Iris pigment epithelial cell (primary cell): ENCODE data around the gene MRTFB.

Experiments
- DNase-seq: peaks from one replicate; pipeline ENCODE4 v3.0.0-alpha.2; 2011; ENCODE audit warnings: low read depth

MRTFB gene

GRCh38 chr16:14285513-14286367, 214.6 kb downstream of the MRTFB start:
- peak; percentile 93 for DNase-seq

DNA sequence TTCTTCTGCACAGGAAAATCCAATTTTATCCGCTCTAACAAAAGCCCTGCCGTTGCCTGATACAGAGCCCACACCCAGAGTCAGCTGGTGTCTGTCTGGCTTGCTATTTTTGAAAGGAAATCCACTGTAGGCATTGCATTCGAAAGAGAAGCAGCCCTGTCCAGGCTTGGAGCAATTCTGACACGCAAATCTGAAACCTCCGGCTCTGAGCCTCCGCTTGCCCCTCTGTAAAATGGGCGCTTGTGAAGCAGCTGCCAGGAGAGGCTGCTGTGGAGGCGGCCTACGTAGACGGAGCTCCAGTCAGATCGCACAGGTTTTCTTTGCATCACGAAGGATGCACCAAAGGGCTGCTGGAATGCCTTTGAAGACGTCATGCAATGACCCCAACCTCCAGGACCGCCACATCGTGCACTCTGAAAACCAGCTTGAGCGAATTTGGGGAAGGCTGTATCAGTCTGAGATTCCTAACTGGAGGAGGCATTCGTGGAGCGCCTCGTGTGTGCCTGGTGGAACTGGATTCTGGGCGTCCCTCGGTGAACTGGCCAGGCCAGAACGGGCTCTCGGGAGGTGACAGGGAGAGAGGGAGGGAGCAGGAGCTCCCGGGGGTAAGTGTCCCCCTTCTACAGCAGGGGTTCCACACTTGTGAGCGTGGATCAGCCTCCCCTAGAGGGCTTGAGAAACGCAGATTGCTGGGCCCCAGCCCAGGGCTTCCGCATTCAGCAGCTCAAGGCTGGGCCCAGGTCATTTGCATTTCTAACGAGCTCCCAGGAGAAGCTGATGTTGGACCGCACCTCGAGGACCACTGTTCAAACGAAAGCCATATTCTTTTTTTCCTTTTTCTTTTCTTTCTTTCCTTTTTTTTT, 215.5 kb downstream of the MRTFB start:
- no peak for DNase-seq

- no peak for DNase-seq
These were observed 218.7 kb downstream of the MRTFB start for GRCh38 chr16:14289692-14290340.

- DNase-seq: no peak
These were observed 220.2 kb downstream of the MRTFB start for GRCh38 chr16:14291286-14291685.

DNA sequence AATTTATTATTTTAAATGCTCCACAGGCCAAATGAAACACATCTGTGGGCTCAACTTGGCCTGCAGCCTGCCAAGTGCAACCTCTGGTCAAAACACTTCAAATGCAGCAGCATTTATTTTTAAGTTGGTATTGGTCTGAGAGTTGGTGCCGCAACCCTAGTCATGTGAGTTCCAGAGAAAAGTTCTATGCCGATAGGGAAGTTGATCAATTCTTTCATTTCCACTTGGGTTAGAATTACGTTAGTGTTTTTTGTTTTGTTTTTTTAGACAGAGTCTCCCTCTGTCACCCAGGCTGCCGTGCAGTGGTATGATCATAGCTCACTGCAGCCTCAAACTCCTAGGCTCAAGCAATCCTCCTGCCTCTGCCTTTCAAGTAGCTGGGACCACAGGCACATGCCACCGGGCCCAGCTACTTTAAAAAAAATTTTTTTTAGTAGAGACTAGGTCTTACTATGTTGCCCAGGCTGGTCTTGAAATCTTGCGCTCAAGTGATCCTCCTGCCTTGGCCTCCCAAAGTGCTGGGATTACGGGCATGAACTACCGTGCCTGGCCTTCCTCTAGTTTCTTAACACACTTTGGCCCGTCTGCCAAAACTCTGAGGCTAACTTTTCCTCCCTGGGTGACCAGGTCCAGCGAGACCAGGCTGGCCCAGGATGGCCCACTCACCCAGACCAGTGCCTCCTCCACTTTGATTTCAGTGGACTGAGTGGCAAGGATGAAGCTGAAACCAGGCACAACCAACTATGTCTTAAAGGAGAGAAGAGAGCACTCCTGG, 221.1 kb downstream of the MRTFB start:
- no peak for DNase-seq

DNA sequence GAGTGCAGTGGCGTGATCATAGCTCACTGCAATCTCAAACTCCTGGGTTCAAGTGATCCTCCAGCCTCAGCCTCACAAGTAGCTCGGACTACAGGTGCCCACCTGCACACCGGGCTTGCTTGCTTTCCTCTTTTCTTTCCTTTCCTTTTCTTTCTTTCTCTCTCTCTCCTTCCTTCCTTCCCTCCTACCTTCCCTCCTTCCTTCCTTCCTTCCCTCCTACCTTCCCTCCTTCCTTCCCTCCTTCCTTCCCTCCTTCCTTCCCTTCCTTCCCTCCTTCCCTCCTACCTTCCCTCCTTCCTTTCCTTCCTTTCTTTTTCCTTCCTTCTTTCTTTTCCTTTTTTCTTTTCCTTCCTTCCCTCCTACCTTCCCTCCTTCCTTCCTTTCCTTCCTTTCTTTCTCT, 225.5 kb downstream of the MRTFB start:
- no peak for DNase-seq

- no peak for DNase-seq
These were observed 227.4 kb downstream of the MRTFB start for GRCh38 chr16:14298374-14299122.

DNA sequence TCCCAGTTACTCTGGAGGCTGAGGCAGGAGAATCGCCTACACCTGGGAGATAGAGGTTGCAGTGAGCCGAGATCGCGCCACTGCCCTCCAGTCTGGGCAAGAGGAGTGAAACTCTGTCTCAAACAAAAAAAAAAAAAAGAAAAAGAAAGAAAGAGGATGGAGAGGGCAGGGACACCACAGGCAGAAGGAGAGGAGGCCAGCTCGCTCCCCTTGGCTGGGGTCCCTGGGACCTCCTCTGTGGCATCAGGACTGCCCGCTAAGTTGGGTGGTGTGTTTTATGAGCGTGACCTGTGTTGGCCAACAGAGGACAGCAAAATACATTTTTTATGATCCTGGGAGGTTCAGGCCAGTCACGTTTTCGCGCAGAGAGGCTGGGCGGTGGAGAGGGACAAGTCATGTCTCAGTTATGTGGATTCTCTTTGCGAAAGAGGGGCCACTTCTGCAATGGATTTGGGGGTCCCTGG, 229.6 kb downstream of the MRTFB start:
- peak; percentile 89 for DNase-seq

DNA sequence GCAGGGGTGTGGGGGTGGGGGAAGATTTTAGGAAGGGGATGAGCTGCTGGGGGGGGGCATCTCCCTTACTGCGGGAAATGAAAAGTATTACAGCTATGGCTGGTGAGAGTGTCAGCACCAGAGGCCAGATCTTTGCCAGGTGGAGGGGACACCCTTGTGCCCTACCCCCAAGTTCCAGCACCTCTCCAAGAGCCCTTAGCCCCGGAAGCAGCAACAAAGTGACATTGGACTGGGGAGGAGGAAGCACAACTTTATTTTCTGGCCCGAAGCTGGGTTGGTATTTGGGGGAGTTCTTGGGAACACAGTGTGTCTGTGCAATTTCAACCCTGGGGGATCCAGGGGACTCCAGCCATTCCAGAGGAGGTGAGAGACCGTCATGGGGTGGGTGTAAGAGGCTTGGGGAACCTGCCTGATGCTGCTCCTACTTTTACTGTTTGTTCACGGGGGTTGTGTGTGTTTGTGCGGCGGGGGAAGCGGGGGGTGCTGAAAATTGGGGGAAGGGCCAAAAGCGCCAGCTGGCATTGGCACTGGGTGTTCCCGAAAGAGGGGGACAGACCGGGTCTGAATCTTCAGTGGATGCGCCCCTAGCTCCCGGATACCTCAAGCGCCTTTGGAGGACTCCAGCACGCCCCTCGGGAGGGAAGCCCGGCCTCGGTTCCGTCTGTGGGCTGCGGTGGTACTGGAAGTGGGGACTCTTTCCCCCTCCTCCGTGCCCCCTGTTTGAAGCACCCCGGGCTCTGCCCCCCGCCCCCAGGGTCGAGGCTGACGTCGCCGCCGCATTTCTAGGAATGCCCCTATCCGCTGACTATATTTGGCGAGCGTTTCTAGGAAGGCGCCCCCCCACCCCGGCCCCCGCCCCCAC, 230.3 kb downstream of the MRTFB start:
- DNase-seq: no peak

DNA sequence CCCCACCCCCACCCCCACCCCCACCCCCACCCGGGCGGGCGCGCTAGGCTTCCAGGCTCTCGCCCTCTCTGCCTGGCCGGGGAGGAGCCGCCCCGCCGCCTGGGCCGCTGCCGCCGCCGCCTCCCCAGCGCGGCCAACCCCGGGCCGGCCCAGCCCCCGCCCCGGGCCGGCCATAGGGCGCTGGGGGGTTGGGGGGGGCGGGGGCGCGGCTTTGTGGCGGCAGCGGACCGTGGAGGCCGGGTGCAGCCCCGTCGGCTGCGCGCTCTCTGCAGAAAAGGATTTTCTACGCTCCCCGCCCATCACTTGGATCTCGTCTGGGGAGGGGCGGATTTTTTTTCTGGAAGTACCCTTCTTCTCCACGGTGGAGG, 230.9 kb downstream of the MRTFB start:
- peak; percentile 72 for DNase-seq

DNA sequence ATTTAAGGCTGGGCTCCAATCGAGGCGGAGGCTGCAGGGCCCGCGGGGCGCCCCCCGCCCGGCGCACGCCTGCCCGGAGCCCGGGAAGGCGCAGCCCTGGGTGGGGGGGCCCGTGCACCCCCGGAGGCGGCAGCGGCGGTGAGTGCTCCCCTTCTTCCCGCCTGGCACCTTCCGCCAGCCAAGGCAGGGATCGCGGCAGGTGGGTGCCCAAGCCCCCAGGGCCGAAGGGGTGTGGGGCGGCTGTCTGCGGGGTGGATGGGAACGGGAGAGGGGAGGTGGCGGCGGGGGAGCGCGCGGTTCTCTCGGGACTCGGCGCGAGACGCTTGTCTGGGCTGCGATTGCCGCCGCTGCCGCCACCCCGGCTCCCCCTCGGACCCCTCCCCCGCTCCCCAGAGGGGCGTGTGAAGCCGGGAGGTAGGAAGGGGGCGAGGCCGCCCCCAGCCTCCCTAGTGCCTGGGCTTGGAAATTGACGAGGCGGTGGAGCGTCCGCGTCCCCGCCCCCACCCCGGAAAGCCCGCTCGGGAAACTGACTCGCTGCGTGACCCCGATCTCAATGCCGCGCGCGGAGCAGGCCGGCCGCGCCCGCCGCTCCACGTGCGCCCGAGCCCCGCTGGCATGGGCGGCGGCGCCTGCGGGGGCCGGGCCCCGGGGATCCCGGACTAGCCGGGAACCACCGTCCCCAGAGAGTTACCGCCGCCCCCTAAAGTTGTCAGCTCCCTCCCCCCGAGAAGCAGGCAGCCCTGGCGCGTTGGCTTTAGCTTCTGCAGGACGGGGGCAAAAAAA, 231.5 kb downstream of the MRTFB start:
- no peak for DNase-seq

DNA sequence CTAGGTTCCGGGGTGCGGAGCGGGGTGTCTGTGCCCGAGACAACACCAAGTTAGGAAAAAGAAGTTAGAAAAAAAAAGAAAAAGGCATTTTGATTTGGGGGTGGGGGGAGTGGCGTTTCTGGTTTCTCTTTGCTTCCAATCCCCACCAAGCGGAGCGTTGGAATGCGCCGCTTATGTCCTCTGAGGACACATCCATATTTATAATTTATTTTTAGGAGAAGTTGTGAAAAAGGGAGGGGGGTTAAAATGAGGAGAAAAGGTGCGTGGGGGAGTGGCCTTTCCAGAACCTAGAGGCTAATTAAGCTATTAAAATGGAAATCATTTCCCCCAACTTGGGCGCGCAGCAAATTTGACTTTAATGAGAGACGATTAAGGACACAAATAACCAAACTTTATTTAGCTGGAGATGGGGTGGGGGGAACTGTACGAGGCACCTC, 232.1 kb downstream of the MRTFB start:
- peak; percentile 35 for DNase-seq

DNA sequence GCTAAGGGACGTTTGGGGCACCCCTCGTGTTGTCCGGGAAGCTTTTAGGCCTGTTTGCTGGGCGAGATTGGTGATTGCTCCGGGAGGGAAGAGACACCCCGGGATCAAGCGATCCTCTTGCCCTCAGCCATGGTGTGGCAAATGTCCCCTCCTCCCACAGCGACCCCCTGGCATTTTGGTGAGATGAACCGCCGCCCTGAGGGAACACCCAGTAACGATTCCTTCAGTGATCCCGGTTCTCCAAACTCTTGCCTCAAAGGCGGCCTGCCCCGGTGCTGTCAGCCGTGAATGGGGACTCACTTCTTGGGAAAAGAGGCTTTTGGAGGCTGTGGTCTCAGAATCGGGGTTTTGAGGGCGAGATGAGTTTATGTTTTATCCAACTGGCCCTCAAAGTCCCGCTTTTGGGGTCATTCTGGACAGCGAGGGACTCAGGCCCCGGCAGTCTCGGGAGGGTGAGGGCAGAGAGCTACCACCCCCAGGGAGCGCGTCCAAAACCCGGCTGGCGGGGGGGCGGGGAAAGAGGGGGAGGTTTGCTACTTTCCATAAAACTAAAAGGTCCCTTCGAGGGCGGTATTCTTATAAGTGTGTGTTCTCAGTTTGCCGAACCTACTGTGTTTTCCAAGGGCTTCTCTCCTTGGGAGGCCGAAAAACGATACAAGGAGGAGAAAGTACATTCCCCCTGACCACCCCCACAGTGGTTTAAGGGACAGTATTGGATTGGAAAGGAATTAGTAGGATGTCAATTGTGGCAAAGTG, 232.7 kb downstream of the MRTFB start:
- DNase-seq: no peak

GRCh38 chr16:14304891-14305460, 233.9 kb downstream of the MRTFB start:
- DNase-seq: no peak

- no peak for DNase-seq
These were observed 235.5 kb downstream of the MRTFB start for GRCh38 chr16:14306485-14307058.

DNA sequence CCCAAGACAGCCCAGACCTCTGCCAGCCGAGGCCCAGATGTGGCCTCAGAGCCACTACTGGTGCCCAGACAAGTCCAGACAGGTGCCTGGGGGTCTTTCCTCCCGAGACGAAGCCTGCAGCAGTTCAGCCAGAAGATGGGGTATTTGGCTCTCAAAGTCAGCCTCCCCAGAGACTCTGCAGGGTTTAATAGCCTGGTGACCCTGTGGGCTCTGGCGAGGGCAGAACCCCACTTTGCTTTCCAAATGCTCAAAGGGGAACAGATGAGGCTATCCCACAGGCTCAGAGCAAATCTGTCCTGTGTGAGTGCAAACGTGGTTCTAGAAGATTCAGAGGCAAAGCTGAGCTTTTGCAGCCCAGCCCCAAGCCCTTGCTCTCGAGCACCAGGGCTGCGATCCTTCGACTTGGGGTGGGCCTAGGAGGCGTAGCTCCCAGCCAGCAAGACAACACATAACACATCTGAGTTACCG, 236.0 kb downstream of the MRTFB start:
- DNase-seq: no peak

DNA sequence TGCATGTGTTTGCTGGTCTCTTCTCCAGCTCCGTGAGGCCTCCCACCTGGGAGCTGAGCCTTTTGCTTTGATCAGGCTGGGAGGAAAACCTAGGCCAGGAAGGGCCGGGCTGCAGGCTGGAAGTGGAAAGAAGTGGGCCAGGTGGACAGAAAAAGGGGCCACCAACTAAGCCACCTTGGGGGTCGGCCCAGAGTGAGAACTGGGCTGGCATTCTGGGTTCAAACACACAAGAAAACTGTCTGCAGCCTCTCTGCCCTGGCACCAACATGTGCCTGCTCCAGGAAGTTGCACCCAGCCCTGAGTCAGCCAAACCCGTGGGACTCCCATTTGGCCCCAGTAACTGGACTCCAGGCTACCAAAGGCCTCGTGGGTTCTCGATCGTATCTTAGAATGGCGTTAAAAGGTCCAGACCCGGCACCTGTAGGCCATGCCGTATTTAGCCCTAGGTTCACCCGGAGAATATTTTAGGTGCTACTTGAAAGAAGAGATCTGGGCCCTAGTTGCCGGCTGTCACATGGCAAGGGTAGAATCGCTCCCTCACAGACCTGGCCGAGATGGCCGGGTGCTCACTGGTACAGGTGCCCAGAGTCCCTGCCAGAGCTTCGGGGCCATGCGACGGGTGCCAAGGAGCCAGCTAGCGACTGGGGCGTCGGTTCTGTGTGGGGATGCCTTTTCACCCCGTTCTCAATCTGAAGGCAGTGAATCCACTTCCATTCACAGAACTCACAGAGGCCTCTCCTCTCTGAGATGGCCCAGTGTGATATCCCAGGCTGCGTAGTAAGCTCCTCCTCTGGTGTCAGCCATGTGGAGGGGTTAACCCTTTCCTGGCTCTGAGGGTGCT, 236.6 kb downstream of the MRTFB start:
- no peak for DNase-seq
